HL-60 (cell line): ENCODE data around the gene SSTR5.

ENCODE experiments used
- DNase-seq, 2 experiments: peaks; one replicate each; pipeline ENCODE4 v3.0.0-alpha.2; 2010 to 2020; ENCODE audit warnings: low read depth in 1 of 2, low spot score in 1 of 2
- H3K27ac ChIP-seq: fragments of 250-450 bp; sonication (Bioruptor Pico); replicated peaks from 2 replicates; pipeline ENCODE4 v1.5.1; 2020; ENCODE audit warnings: mild to moderate bottlenecking, moderate library complexity
- H3K27me3 ChIP-seq: fragments of 250-450 bp; sonication (Bioruptor Pico); 2 replicates; pipeline ENCODE4 v1.5.1; 2021; ENCODE audit warnings: mild to moderate bottlenecking, moderate library complexity; ENCODE audit not compliant: insufficient read depth, poor library complexity, severe bottlenecking
- H3K4me3 ChIP-seq: replicated peaks from 2 replicates; pipeline ENCODE4 v1.5.1; 2011; ENCODE audit warnings: mild to moderate bottlenecking, control low read depth, low read length; ENCODE audit not compliant: insufficient read depth
- CTCF ChIP-seq: IDR thresholded peaks from one replicate; pipeline ENCODE4 v1.5.1; 2011; ENCODE audit warnings: low read length, control low read depth, inconsistent platforms; ENCODE audit not compliant: insufficient read depth
- GABPA ChIP-seq: IDR thresholded peaks from 2 replicates; pipeline ENCODE4 v1.6.1; 2012; ENCODE audit warnings: low read depth
- POLR2AphosphoS5 ChIP-seq: IDR thresholded peaks from 2 replicates; pipeline ENCODE4 v1.6.1; 2012; ENCODE audit warnings: low read depth
- SPI1 ChIP-seq: IDR thresholded peaks from 2 replicates; pipeline ENCODE4 v1.6.1; 2012; ENCODE audit warnings: low read depth, mild to moderate bottlenecking, borderline replicate concordance
- TF ChIP-seq, protein P1 (sequence below): IDR thresholded peaks from 2 replicates; pipeline ENCODE4 v1.6.1; 2012; ENCODE audit warnings: low read depth; ENCODE audit not compliant: insufficient replicate concordance

Gene SSTR5

DNA sequence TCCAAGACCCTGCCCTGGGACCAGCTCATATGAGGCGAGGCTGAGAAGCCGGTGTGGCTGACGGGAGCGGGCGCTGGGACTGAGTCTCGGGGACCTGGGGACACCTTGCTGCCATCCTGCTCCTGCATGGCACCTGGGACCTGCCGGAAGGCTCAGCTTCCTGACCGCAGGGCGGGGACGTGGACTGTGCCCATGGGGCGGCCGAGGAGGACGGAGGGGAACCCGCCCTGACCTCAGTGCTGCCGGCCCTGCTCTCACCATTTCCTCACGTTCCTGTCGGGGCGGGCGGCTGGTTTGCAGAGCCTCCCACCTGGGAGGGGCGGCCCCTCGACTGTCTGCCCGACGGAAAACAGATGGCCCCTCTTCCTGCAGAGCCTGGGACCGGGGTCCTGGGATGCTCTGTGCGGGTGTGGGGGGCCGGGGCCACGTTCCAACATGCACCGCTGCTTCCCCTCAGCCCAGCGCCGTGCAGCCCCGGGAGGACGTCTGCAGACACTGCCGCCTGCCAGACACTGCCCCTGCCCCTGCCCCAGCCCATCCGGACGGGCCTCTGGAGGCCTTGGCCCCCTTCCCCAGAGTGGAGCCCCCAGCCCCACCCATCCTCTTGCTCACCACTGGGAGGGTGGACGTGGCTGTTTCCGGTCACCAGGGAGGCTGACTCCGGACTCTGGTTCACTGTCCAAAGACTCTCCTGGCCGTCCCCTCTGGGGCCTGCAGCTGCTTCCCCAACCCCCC is 43.9 kb upstream of the SSTR5 start:
- no peak overlapping the region for H3K4me3 ChIP-seq
- no peak for DNase-seq
- no peak for TF ChIP-seq POLR2AphosphoS5
- no peak for TF ChIP-seq CTCF
- TF ChIP-seq SPI1 = no peak
- no peak for TF ChIP-seq GABPA
- TF ChIP-seq, protein P1, sequence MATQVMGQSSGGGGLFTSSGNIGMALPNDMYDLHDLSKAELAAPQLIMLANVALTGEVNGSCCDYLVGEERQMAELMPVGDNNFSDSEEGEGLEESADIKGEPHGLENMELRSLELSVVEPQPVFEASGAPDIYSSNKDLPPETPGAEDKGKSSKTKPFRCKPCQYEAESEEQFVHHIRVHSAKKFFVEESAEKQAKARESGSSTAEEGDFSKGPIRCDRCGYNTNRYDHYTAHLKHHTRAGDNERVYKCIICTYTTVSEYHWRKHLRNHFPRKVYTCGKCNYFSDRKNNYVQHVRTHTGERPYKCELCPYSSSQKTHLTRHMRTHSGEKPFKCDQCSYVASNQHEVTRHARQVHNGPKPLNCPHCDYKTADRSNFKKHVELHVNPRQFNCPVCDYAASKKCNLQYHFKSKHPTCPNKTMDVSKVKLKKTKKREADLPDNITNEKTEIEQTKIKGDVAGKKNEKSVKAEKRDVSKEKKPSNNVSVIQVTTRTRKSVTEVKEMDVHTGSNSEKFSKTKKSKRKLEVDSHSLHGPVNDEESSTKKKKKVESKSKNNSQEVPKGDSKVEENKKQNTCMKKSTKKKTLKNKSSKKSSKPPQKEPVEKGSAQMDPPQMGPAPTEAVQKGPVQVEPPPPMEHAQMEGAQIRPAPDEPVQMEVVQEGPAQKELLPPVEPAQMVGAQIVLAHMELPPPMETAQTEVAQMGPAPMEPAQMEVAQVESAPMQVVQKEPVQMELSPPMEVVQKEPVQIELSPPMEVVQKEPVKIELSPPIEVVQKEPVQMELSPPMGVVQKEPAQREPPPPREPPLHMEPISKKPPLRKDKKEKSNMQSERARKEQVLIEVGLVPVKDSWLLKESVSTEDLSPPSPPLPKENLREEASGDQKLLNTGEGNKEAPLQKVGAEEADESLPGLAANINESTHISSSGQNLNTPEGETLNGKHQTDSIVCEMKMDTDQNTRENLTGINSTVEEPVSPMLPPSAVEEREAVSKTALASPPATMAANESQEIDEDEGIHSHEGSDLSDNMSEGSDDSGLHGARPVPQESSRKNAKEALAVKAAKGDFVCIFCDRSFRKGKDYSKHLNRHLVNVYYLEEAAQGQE = no peak
- H3K27me3 ChIP-seq = peaks cover 12% of the 10 kb centered on the region
- H3K27ac ChIP-seq = no peak overlapping the region

DNA sequence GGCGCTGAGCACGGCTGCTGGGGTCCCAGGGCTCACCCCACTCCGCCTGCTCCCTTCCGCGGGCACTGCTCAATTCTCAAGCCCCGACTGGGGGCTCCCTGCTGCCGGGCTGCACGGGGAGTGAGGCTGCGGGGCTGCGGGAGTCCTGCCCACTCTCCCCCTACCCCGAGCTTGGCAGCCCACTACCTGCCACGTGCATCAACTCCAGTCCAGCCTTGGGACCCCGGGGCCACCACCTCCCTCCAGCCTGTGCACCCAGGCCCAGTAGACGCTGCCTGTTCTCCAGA is 43.3 kb upstream of the SSTR5 start:
- peaks cover 12% of the 10 kb centered on the region for H3K27me3 ChIP-seq
- no peak overlapping the region for H3K27ac ChIP-seq
- DNase-seq = no peak
- H3K4me3 ChIP-seq = no peak overlapping the region
- TF ChIP-seq SPI1 = no peak
- TF ChIP-seq GABPA = no peak
- TF ChIP-seq, protein P1 = no peak
- TF ChIP-seq CTCF = no peak
- no peak for TF ChIP-seq POLR2AphosphoS5

DNA sequence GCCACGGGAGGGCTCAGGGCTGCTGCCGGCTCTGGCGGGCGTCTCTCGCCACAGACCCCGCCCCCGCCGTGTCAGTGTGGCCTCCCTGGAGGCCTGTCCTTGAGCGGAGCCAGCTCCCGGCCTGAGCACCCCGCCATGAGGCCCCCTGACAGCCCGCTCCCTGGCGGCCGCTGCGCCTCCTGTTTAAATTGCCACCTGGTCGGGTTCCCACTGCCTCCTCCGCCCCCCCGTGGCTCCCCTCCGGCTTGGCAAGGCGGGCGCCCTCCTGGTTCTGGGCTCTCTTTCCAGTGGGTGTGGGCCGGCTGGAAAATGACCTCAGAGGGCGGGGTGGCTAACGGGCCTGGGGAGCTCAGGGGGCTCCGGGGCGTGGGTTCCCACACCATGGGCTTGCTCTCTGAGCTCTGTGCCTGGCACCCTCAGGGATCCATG is 42.1 kb upstream of the SSTR5 start:
- H3K27me3 ChIP-seq = peaks cover 12% of the 10 kb centered on the region
- DNase-seq = no peak
- H3K4me3 ChIP-seq = no peak overlapping the region
- H3K27ac ChIP-seq = no peak overlapping the region
- TF ChIP-seq POLR2AphosphoS5 (no peak), GABPA (no peak), CTCF (no peak), SPI1 (no peak)
- TF ChIP-seq, protein P1 = no peak
